GM12878 (cell line): ENCODE measurements around the gene GMDS. TPM values are rescaled to one million over a fixed set of nuclear protein-coding genes. Genes with fewer than 3 reads are reported as not detected.

Experiments used
- ATAC-seq: fragments of 200-7000 bp; cut with Tn5 transposase; 3 replicates; pipeline ENCODE4 v1.9.1; 2020; ENCODE audit warnings: mild to moderate bottlenecking, moderate library complexity
- BruUV-seq: library from RNA; stranded (reverse); fragments of 400-500 nt; replicated peaks from 2 replicates; lab custom pipeline; 2021; lab: Mats Ljungman, UMichigan
- CTCF ChIA-PET: fragments of 300-600 bp; sonication (Branson Sonifier 250); formaldehyde crosslinking; extraction: SDS; loops from one replicate; lab custom pipeline; 2021; ENCODE audit warnings: inconsistent platforms; lab: Yijun Ruan, JAX
- POLR2A ChIA-PET: fragments of 350-600 bp; formaldehyde crosslinking; extraction: SDS; loops from one replicate; lab custom pipeline; 2021; ENCODE audit warnings: inconsistent platforms; lab: Charles Lee
- RAD21 ChIA-PET: fragments of 300-600 bp; sonication (Branson Sonifier 250); formaldehyde crosslinking; loops from one replicate; lab custom pipeline; 2023; ENCODE audit warnings: antibody characterized with exemption; ENCODE audit not compliant: unreplicated experiment; lab: Charles Lee
- SMC1A ChIA-PET: fragments of 300-600 bp; sonication (Branson Sonifier 250); formaldehyde crosslinking; loops from one replicate; lab custom pipeline; 2023; ENCODE audit not compliant: unreplicated experiment, uncharacterized antibody; lab: Charles Lee
- DNase-seq: peaks from one replicate; pipeline ENCODE4 v3.0.0-alpha.2; 2011; ENCODE audit warnings: low read depth, low spot score
- FAIRE-seq: peaks from 3 replicates; lab custom pipeline; 2011; peaks lifted over from hg19 to GRCh38; lab: Jason Lieb, UNC
- H2AFZ ChIP-seq: 2 replicates; pipeline ENCODE4 v1.6.0; 2011; ENCODE audit warnings: low read depth, low read length, control low read depth; ENCODE audit not compliant: control insufficient read depth
- H3K27ac ChIP-seq: 2 replicates; pipeline ENCODE4 v1.5.1; 2011; ENCODE audit warnings: control low read depth; ENCODE audit not compliant: control insufficient read depth, insufficient read depth
- H3K27me3 ChIP-seq, 2 experiments: replicated peaks in 1 of 2; 2 replicates each; pipeline versions ENCODE4 v1.6.0 to v1.6.1; 2011; ENCODE audit warnings: low read length in 1 of 2; ENCODE audit not compliant: control insufficient read depth in 2 of 2, insufficient read depth in 2 of 2
- H3K36me3 ChIP-seq, 2 experiments: 2 replicates each; pipeline ENCODE4 v1.5.1; 2011; ENCODE audit warnings: low read length in 1 of 2; ENCODE audit not compliant: control insufficient read depth in 2 of 2, insufficient read depth in 2 of 2
- H3K4me1 ChIP-seq: 2 replicates; pipeline ENCODE4 v1.6.1; 2011; ENCODE audit warnings: mild to moderate bottlenecking, low read length, moderate library complexity, mixed read lengths; ENCODE audit not compliant: control insufficient read depth, insufficient read depth
- H3K4me2 ChIP-seq: 2 replicates; pipeline ENCODE4 v1.6.0; 2011; ENCODE audit warnings: control low read depth; ENCODE audit not compliant: control insufficient read depth, insufficient read depth
- H3K4me3 ChIP-seq: fragments of 200-600 bp; sonication (generic); 2 replicates; pipeline ENCODE4 v1.5.1; 2016
- H3K79me2 ChIP-seq: 2 replicates; pipeline ENCODE4 v1.6.0; 2011; ENCODE audit warnings: low read length; ENCODE audit not compliant: control insufficient read depth, insufficient read depth
- H3K9ac ChIP-seq: 2 replicates; pipeline ENCODE4 v1.8.0; 2011; ENCODE audit warnings: low read length, control low read depth, mixed read lengths; ENCODE audit not compliant: control insufficient read depth, insufficient read depth
- H3K9me3 ChIP-seq: replicated peaks from 3 replicates; pipeline ENCODE4 v1.5.1; 2011; ENCODE audit warnings: mild to moderate bottlenecking, low read length; ENCODE audit not compliant: control insufficient read depth, insufficient read depth
- H4K20me1 ChIP-seq: 2 replicates; pipeline ENCODE4 v1.6.0; 2011; ENCODE audit not compliant: control insufficient read depth, insufficient read depth
- BCLAF1 ChIP-seq: fragments of 450-650 bp; IDR thresholded peaks from 2 replicates; pipeline ENCODE4 v1.6.1; 2017; ENCODE audit warnings: antibody characterized with exemption, mild to moderate bottlenecking, moderate library complexity
- CBFB ChIP-seq: IDR thresholded peaks from 2 replicates; pipeline ENCODE4 v1.6.1; 2016; ENCODE audit warnings: antibody characterized with exemption, low read depth
- CEBPZ ChIP-seq: fragments of 150-350 bp; IDR thresholded peaks from 2 replicates; pipeline ENCODE4 v1.6.1; 2016; ENCODE audit warnings: low read depth, low read length
- CHD2 ChIP-seq: IDR thresholded peaks from 2 replicates; pipeline ENCODE4 v1.6.1; 2011; ENCODE audit warnings: low read depth, low read length, improper control_type of control experiment, borderline replicate concordance
- CREB1 ChIP-seq: IDR thresholded peaks from 2 replicates; pipeline ENCODE4 v1.6.1; 2012; ENCODE audit warnings: low read depth, mild to moderate bottlenecking, inconsistent platforms
- GATAD2B ChIP-seq: fragments of 450-650 bp; conservative IDR thresholded peaks from 2 replicates; pipeline ENCODE4 v1.6.1; 2017; ENCODE audit warnings: low read depth, mild to moderate bottlenecking, moderate library complexity
- KDM1A ChIP-seq: fragments of 200-600 bp; sonication (generic); IDR thresholded peaks from 2 replicates; pipeline ENCODE4 v1.6.1; 2016; ENCODE audit warnings: borderline replicate concordance
- MEF2B ChIP-seq: fragments of 450-650 bp; IDR thresholded peaks from 2 replicates; pipeline ENCODE4 v1.6.1; 2018; ENCODE audit warnings: mild to moderate bottlenecking, moderate library complexity; ENCODE audit not compliant: partially characterized antibody, poor library complexity, severe bottlenecking
- SMAD1 ChIP-seq: fragments of 450-650 bp; IDR thresholded peaks from 2 replicates; pipeline ENCODE4 v1.6.1; 2018; ENCODE audit warnings: mild to moderate bottlenecking, low read depth; ENCODE audit not compliant: partially characterized antibody
- SRF ChIP-seq, 2 experiments: IDR thresholded peaks; 2 replicates each; pipeline ENCODE4 v1.6.1; 2011; ENCODE audit warnings: low read depth in 2 of 2, low read length in 2 of 2, mild to moderate bottlenecking in 1 of 2, moderate library complexity in 1 of 2
- YY1 ChIP-seq: IDR thresholded peaks from 2 replicates; pipeline ENCODE4 v1.6.1; 2011; ENCODE audit warnings: low read depth, mild to moderate bottlenecking, low read length
- WGBS: methylation state at CpG from one replicate; pipeline ENCODE4 v1.1.6; 2016; ENCODE audit warnings: low lambda C conversion rate; ENCODE audit not compliant: insufficient replicate concordance, insufficient coverage; ENCODE audit errors: missing lambda C conversion rate; 5-methylcytosine and 5-hydroxymethylcytosine counted together
- in situ Hi-C: fragments of 300-500 bp; cut with MboI; formaldehyde crosslinking; loops from 9 replicates; pipeline ENCODE4 v1.14.3; 2018; ENCODE audit warnings: mixed read lengths
- intact Hi-C: fragments of 100-400 bp; cut with micrococcal nuclease; formaldehyde crosslinking; loops from one replicate; pipeline ENCODE4 v1.14.2; 2022; ENCODE audit not compliant: unreplicated experiment
- polyA plus RNA-seq, 11 experiments: library from polyadenylated mRNA; depleted of rRNA in 4 of 11; unstranded in 6 of 11; stranded (reverse) in 5 of 11; fragments of >200 nt; fragmentation: Nextera tagmentation in 4 of 11; fragmentation: Illumina TruSeq in 1 of 11; extraction: Ambion mirVana in 4 of 11; extraction: Trizol in 1 of 11; gene quantifications; 1 replicate in 1 of 11; 2 replicates in 10 of 11; pipeline versions ENCODE4 v1.2.1 to v1.2.3, GENCODE V29; 2011 to 2016; ENCODE audit warnings: inconsistent platforms in 2 of 11, missing spikeins in 2 of 11, low read depth in 1 of 11
- total RNA-seq, 4 experiments: library from RNA; depleted of rRNA in 3 of 4; stranded (reverse); fragments of >200 nt in 3 of 4; fragmentation: Illumina TruSeq in 1 of 4; extraction: Trizol in 1 of 4; gene quantifications; 2 replicates each; pipeline versions ENCODE4 v1.2.1 to v1.2.3, GENCODE V29; 2013 to 2021

GMDS gene
- total and polyA plus RNA-seq, 10 of the 15 experiments (the other 5 are each of a cell fraction or from before 2014, with no cell fraction given), result 0.61 to 53.8 (median 29.3) TPM

- intact Hi-C loops, result no loop called here
- H3K4me1 ChIP-seq, result no peaks in the 10 kb centered on the region
- ATAC-seq (no peak), FAIRE-seq (no peak), DNase-seq (no peak)
- ChIA-PET RAD21 (no interaction called here), SMC1A (interaction anchor here (1.6 kb wide), 1 partner anchor 253 kb away, joined by 3 read pairs; no protein-coding TSS in a partner anchor), CTCF (no interaction called here), POLR2A (no interaction called here)
- TF ChIP-seq SRF (IDR thresholded peaks at IDR 0.05; ENCODE audit: low read depth in 2 of 2, low read length in 2 of 2), result no peak
- no peak for TF ChIP-seq CHD2
- no peak for TF ChIP-seq BCLAF1
- TF ChIP-seq CREB1, result no peak
- no peak for TF ChIP-seq MEF2B
- no peak for TF ChIP-seq CBFB
- TF ChIP-seq SMAD1, result no peak
- no peak for TF ChIP-seq KDM1A
- TF ChIP-seq CEBPZ, result no peak
- no peak for TF ChIP-seq GATAD2B
- TF ChIP-seq YY1, result no peak
- WGBS, result 50% methylated on average over 2 of the region's 2 CpGs
- no peak overlapping the region for H3K4me3 ChIP-seq
- in situ Hi-C loops, result no loop called here
- H3K79me2 ChIP-seq, result no peaks in the 10 kb centered on the region
- H2AFZ ChIP-seq, result no peak overlapping the region
- H3K9ac ChIP-seq, result no peak overlapping the region
- H4K20me1 ChIP-seq, result no peaks in the 10 kb centered on the region
- no peaks in the 10 kb centered on the region for H3K36me3 ChIP-seq
- no peak overlapping the region for H3K27ac ChIP-seq
- no peak overlapping the region for H3K4me2 ChIP-seq
- no TSS peak for BruUV-seq
- H3K27me3 ChIP-seq, result no peaks in the 10 kb centered on the region
- no peaks in the 10 kb centered on the region for H3K9me3 ChIP-seq
Observed at GRCh38 chr6:1837826-1838225, 407.6 kb downstream of the GMDS start.
